PC-9 (cell line): Measurements from ENCODE around the gene BBS9. TPM values are rescaled to one million over a fixed set of nuclear protein-coding genes. Genes with fewer than 3 reads are reported as not detected.

Experiments
- BruUV-seq: library from RNA; stranded (reverse); fragments of 400-500 nt; replicated peaks from 2 replicates; lab custom pipeline; 2021; lab: Mats Ljungman, UMichigan
- CTCF ChIA-PET: fragments of 300-600 bp; sonication (Branson Sonifier 250); formaldehyde crosslinking; loops from one replicate; lab custom pipeline; 2022; ENCODE audit warnings: antibody characterized with exemption; lab: Charles Lee
- POLR2A ChIA-PET: fragments of 300-600 bp; sonication (Branson Sonifier 250); formaldehyde crosslinking; loops from one replicate; lab custom pipeline; 2022; ENCODE audit warnings: antibody characterized with exemption; ENCODE audit not compliant: unreplicated experiment; lab: Charles Lee
- DNase-seq, 2 experiments: peaks; one replicate each; pipeline versions ENCODE4 v3.0.0 to v3.0.0-alpha.2; 2015 to 2022; ENCODE audit warnings: mixed read lengths in 1 of 2
- H2AFZ ChIP-seq: fragments of 200-600 bp; sonication (generic); 2 replicates; pipeline ENCODE4 v1.8.1; 2017; ENCODE audit warnings: antibody characterized with exemption
- H3F3A ChIP-seq: fragments of 200-600 bp; sonication (generic); 2 replicates; pipeline ENCODE4 v1.8.1; 2017; ENCODE audit warnings: antibody characterized with exemption, mild to moderate bottlenecking, low read depth; ENCODE audit not compliant: insufficient read depth
- H3K27ac ChIP-seq: fragments of 200-600 bp; sonication (generic); 2 replicates; pipeline ENCODE4 v1.6.1; 2016; ENCODE audit warnings: mixed run types
- H3K27me3 ChIP-seq: fragments of 200-600 bp; sonication (generic); 2 replicates; pipeline ENCODE4 v1.6.1; 2016; ENCODE audit warnings: low read depth, mixed run types; ENCODE audit not compliant: insufficient read depth
- H3K36me3 ChIP-seq: fragments of 200-600 bp; sonication (generic); 2 replicates; pipeline ENCODE4 v1.6.1; 2016; ENCODE audit warnings: low read depth, mixed run types
- H3K4me1 ChIP-seq: fragments of 200-600 bp; sonication (generic); replicated peaks from 2 replicates; pipeline ENCODE4 v1.6.1; 2016; ENCODE audit warnings: mixed run types; ENCODE audit not compliant: insufficient read depth
- H3K4me2 ChIP-seq: fragments of 200-600 bp; sonication (generic); 2 replicates; pipeline ENCODE4 v1.6.1; 2017; ENCODE audit warnings: mixed run types
- H3K4me3 ChIP-seq: fragments of 200-600 bp; sonication (generic); 2 replicates; pipeline ENCODE4 v1.6.1; 2016; ENCODE audit warnings: mixed run types
- H3K79me2 ChIP-seq: fragments of 200-600 bp; sonication (generic); 2 replicates; pipeline ENCODE4 v1.6.1; 2017; ENCODE audit warnings: low read depth, mixed run types
- H3K9me2 ChIP-seq: fragments of 200-600 bp; sonication (generic); 2 replicates; pipeline ENCODE4 v1.8.1; 2017; ENCODE audit warnings: mild to moderate bottlenecking; ENCODE audit not compliant: insufficient read depth
- H3K9me3 ChIP-seq: fragments of 200-600 bp; sonication (generic); 2 replicates; pipeline ENCODE4 v1.8.1; 2016; ENCODE audit warnings: low read depth; ENCODE audit not compliant: insufficient read depth
- H4K20me1 ChIP-seq: fragments of 200-600 bp; sonication (generic); 2 replicates; pipeline ENCODE4 v1.8.1; 2017; ENCODE audit not compliant: insufficient read depth
- EZH2 ChIP-seq: fragments of 200-600 bp; sonication (generic); IDR thresholded peaks from 2 replicates; pipeline ENCODE4 v1.8.0; 2017; ENCODE audit warnings: antibody characterized with exemption, low read depth
- intact Hi-C: fragments of 100-400 bp; cut with micrococcal nuclease; formaldehyde crosslinking; loops from one replicate; pipeline ENCODE4 v1.10.0; 2022; ENCODE audit not compliant: unreplicated experiment
- total RNA-seq: library from RNA; stranded (reverse); gene quantifications from 2 replicates; pipeline ENCODE4 v1.2.3, GENCODE V29; 2021
- TF ChIP-seq, protein P1 (sequence below): fragments of 200-600 bp; sonication (generic); conservative IDR thresholded peaks from 2 replicates; pipeline ENCODE4 v1.6.1; 2017; ENCODE audit warnings: mixed run types, antibody characterized with exemption, mild to moderate bottlenecking, moderate library complexity

BBS9 gene
- total RNA-seq, 1 experiment from 2014 or later = 12.4 TPM

DNA sequence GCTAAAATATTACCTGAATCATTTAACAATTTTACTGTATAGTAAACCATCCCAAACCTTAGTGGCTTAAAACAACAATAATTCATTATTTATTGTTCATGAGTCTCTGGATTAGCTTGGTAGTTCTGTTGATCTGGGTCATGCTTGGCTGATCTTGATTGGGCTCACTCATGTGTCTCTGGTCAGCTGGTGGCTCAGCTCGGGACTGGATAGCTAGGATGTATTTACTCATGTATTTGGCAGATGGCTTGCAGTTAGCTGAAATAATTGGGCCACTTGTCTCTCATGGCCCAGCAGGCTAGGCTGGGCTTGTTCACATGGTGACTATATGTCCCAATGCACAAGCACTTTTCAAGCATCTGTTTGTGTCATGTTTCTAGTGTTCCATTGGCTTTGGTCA is 262.8 kb downstream of the BBS9 start:
- POLR2A ChIA-PET = no interaction called here
- BruUV-seq = no TSS peak
- no peak for DNase-seq
- Histone ChIP-seq H3K36me3 (no peaks in the 10 kb centered on the region), H3K4me1 (no peaks in the 10 kb centered on the region), H3K27me3 (no peaks in the 10 kb centered on the region), H3K9me2 (0 out of 2 replicates have a peak, but pooled peaks cover 3% of the 10 kb centered on the region), H3F3A (no peaks in the 10 kb centered on the region), H4K20me1 (0 out of 2 replicates have a peak, but pooled peaks cover 3% of the 10 kb centered on the region), H3K9me3 (no peaks in the 10 kb centered on the region; the same call in 1 of the 2 replicates), H3K27ac (no peak overlapping the region), H3K79me2 (no peaks in the 10 kb centered on the region), H3K4me2 (no peak overlapping the region), H2AFZ (no peak overlapping the region), H3K4me3 (no peak overlapping the region)
- intact Hi-C loops = no loop called here
- CTCF ChIA-PET = no interaction called here
- TF ChIP-seq, protein P1, sequence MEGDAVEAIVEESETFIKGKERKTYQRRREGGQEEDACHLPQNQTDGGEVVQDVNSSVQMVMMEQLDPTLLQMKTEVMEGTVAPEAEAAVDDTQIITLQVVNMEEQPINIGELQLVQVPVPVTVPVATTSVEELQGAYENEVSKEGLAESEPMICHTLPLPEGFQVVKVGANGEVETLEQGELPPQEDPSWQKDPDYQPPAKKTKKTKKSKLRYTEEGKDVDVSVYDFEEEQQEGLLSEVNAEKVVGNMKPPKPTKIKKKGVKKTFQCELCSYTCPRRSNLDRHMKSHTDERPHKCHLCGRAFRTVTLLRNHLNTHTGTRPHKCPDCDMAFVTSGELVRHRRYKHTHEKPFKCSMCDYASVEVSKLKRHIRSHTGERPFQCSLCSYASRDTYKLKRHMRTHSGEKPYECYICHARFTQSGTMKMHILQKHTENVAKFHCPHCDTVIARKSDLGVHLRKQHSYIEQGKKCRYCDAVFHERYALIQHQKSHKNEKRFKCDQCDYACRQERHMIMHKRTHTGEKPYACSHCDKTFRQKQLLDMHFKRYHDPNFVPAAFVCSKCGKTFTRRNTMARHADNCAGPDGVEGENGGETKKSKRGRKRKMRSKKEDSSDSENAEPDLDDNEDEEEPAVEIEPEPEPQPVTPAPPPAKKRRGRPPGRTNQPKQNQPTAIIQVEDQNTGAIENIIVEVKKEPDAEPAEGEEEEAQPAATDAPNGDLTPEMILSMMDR = no peak
- no peak for TF ChIP-seq EZH2

DNA sequence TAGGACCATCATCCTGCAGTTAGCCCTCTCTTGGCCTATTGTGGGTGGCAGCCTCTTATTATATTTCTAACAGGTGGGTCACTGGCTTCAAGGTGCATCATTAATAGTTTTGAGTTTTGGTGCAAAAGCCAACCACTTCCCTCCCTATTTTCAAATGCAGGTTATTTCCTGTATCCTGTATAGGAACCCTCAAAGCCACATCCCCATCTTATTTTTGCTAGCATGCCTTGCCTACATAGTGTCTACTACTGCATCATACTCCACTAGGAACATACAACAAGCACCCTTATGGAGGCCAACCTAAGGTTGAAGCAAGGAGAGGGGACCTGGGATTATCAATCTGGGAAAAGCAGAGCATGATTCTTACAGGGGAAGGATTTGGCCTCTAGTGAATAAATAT is 264.4 kb downstream of the BBS9 start:
- POLR2A ChIA-PET = no interaction called here
- no peaks in the 10 kb centered on the region; the same call in 1 of the 2 replicates for H3K9me3 ChIP-seq
- H4K20me1 ChIP-seq = 0 out of 2 replicates have a peak, but pooled peaks cover 3% of the 10 kb centered on the region
- no peak overlapping the region for H3K4me3 ChIP-seq
- H3K4me1 ChIP-seq = no peaks in the 10 kb centered on the region
- no peaks in the 10 kb centered on the region for H3F3A ChIP-seq
- H3K4me2 ChIP-seq = no peak overlapping the region
- H3K79me2 ChIP-seq = no peaks in the 10 kb centered on the region
- H2AFZ ChIP-seq = no peak overlapping the region
- no TSS peak for BruUV-seq
- H3K27ac ChIP-seq = no peak overlapping the region
- intact Hi-C loops = no loop called here
- CTCF ChIA-PET = no interaction called here
- 0 out of 2 replicates have a peak, but pooled peaks cover 3% of the 10 kb centered on the region for H3K9me2 ChIP-seq
- no peaks in the 10 kb centered on the region for H3K36me3 ChIP-seq
- no peak for DNase-seq
- TF ChIP-seq, protein P1 = no peak
- no peaks in the 10 kb centered on the region for H3K27me3 ChIP-seq

DNA sequence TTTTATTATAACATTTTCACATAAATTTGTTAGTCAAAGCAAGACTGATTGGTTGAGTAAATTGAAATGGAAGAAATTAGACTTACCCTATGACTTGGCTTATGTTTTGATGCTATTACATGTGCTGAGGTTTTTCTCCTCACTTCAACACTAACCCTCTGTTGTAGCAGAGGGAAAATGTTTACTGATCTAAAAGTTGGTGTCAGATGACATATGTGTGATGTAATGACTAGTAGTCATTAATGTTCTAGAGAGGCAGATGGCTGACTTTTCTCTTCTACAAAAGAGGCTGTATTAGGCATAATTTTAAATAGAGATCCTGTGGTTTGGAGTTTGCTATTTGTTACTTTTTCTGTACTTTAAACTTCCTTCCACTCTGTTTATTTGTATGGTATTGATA is 266.0 kb downstream of the BBS9 start:
- H3K4me2 ChIP-seq = no peak overlapping the region
- intact Hi-C loops = no loop called here
- H4K20me1 ChIP-seq = no peaks in the 10 kb centered on the region
- H3K9me2 ChIP-seq = 0 out of 2 replicates have a peak, but pooled peaks cover 3% of the 10 kb centered on the region
- no peaks in the 10 kb centered on the region for H3F3A ChIP-seq
- no peaks in the 10 kb centered on the region for H3K36me3 ChIP-seq
- ChIA-PET POLR2A (no interaction called here), CTCF (no interaction called here)
- H3K4me3 ChIP-seq = no peak overlapping the region
- no peak overlapping the region for H3K27ac ChIP-seq
- H3K4me1 ChIP-seq = no peaks in the 10 kb centered on the region
- H3K79me2 ChIP-seq = no peaks in the 10 kb centered on the region
- no peak overlapping the region for H2AFZ ChIP-seq
- DNase-seq = no peak
- TF ChIP-seq EZH2 = no peak
- TF ChIP-seq, protein P1 = no peak
- H3K27me3 ChIP-seq = no peaks in the 10 kb centered on the region
- BruUV-seq = no TSS peak
- H3K9me3 ChIP-seq = no peaks in the 10 kb centered on the region; the same call in 1 of the 2 replicates
